Right ventricle myocardium superior (tissue), 1 donor: ENCODE data around the gene S100A4. TPM values are rescaled to one million over a fixed set of nuclear protein-coding genes. Genes with fewer than 3 reads are reported as not detected.
"Not testable (repeated sequence)": the region's sequence is repeated elsewhere in the genome, so short reads cannot be mapped to it uniquely, and the experiment has no call there.

Experiments used
- ATAC-seq: fragments of 200-7000 bp; cut with Tn5 transposase; one replicate; pipeline ENCODE4 v1.9.1; 2020; ENCODE audit warnings: mild to moderate bottlenecking; ENCODE audit not compliant: poor library complexity
- DNase-seq: peaks from one replicate; pipeline ENCODE4 v3.0.0-alpha.2; 2020
- intact Hi-C: fragments of 100-400 bp; cut with DNase I; formaldehyde crosslinking; loops from one replicate; pipeline ENCODE4 v1.11.2; 2022
- long read RNA-seq: library from polyadenylated mRNA; unstranded; transcript quantifications from one replicate; pipeline ENCODE4 v2.0.0, GENCODE V29; 2021
- total RNA-seq: library from RNA; stranded (reverse); fragmentation: NEBNext Ultra II Directional; extraction: Animal tissue kit (Norgen Biotek cat#: 25700); gene quantifications from one replicate; pipeline ENCODE4 v1.2.1, GENCODE V29; 2021
- donor health status: DM: no; HTN: yes; CAD: no; lungs with severe emphysema.

Gene S100A4
- total RNA-seq: 130 TPM
- long read RNA-seq, transcript S100A4-204 (3 exons, 600 nt): major isoform, 18 of 24 reads
- long read RNA-seq, partial matches to known transcripts: 1 of 24 reads
- long read RNA-seq, other reads (novel, unspliced or antisense): 1 of 24 reads

GRCh38 chr1:153545067-153546055 lies at the start of gene S100A4:
Gene S100A4, minus strand, starts transcription at chr1:153545806. Its CDS starts 1,012 bp downstream, at chr1:153544794.
- peak; percentile 88 for ATAC-seq
- peak; percentile 95 for DNase-seq
- intact Hi-C loops: no loop called here

GRCh38 chr1:153592748-153593147 lies 47.1 kb upstream of the S100A4 start:
- DNase-seq: no peak
- intact Hi-C loops: no loop called here
- ATAC-seq: no peak

GRCh38 chr1:153588482-153588881 lies 42.9 kb upstream of the S100A4 start:
- ATAC-seq (no peak), DNase-seq (no peak)
- intact Hi-C loops: no loop called here

GRCh38 chr1:153588033-153588432 lies 42.4 kb upstream of the S100A4 start:
- DNase-seq, intact Hi-C loops, ATAC-seq: not testable (repeated sequence)

GRCh38 chr1:153587314-153587713 lies 41.7 kb upstream of the S100A4 start:
- ATAC-seq (peak; percentile 74), DNase-seq (no peak)
- intact Hi-C loops: no loop called here

- ATAC-seq: no peak
- no peak for DNase-seq
Observed at GRCh38 chr1:153586347-153586746, 40.7 kb upstream of the S100A4 start.

GRCh38 chr1:153585006-153585405 lies 39.4 kb upstream of the S100A4 start:
- intact Hi-C loops: no loop called here
- ATAC-seq: no peak

More at GRCh38 chr1:153586347-153586746, 40.7 kb upstream of the S100A4 start:
- intact Hi-C loops: no loop called here

GRCh38 chr1:153583976-153584375 lies 38.4 kb upstream of the S100A4 start:
- intact Hi-C loops: no loop called here
- DNase-seq (no peak), ATAC-seq (no peak)

More at GRCh38 chr1:153585006-153585405, 39.4 kb upstream of the S100A4 start:
- no peak for DNase-seq

- DNase-seq, intact Hi-C loops: not testable (repeated sequence)
Observed at GRCh38 chr1:153583514-153583913, 37.9 kb upstream of the S100A4 start.

GRCh38 chr1:153582836-153583235 lies 37.2 kb upstream of the S100A4 start:
- intact Hi-C loops, DNase-seq, ATAC-seq: not testable (repeated sequence)

More at GRCh38 chr1:153583514-153583913, 37.9 kb upstream of the S100A4 start:
- ATAC-seq: not testable (repeated sequence)

GRCh38 chr1:153578936-153579335 lies 33.3 kb upstream of the S100A4 start:
- ATAC-seq (no peak), DNase-seq (no peak)
- intact Hi-C loops: loop anchor here (10.0 kb wide), 1 partner anchor 86 kb away; no protein-coding TSS in a partner anchor

GRCh38 chr1:153578490-153578889 lies 32.9 kb upstream of the S100A4 start:
- DNase-seq (no peak), ATAC-seq (no peak)
- intact Hi-C loops: loop anchor here (10.0 kb wide), 1 partner anchor 86 kb away; no protein-coding TSS in a partner anchor

GRCh38 chr1:153577624-153578051 lies 32.0 kb upstream of the S100A4 start:
- DNase-seq: peak; percentile 59
- intact Hi-C loops: loop anchor here (10.0 kb wide), 1 partner anchor 87 kb away; no protein-coding TSS in a partner anchor
- peak; percentile 65 for ATAC-seq

- no peak for DNase-seq
- no peak for ATAC-seq
- intact Hi-C loops: loop anchor here (10.0 kb wide), 1 partner anchor 88 kb away; no protein-coding TSS in a partner anchor
Observed at GRCh38 chr1:153577138-153577537, 31.5 kb upstream of the S100A4 start.

GRCh38 chr1:153575497-153575896 lies 29.9 kb upstream of the S100A4 start:
- intact Hi-C loops: loop anchor here (10.0 kb wide), 1 partner anchor 89 kb away; no protein-coding TSS in a partner anchor
- DNase-seq, ATAC-seq: not testable (repeated sequence)

GRCh38 chr1:153575081-153575491 lies 29.5 kb upstream of the S100A4 start:
- ATAC-seq, DNase-seq: not testable (repeated sequence)
- intact Hi-C loops: loop anchor here (10.0 kb wide), 1 partner anchor 90 kb away; no protein-coding TSS in a partner anchor

- intact Hi-C loops: loop anchor here (10.0 kb wide), 1 partner anchor 91 kb away; no protein-coding TSS in a partner anchor
- ATAC-seq (no peak), DNase-seq (no peak)
Observed at GRCh38 chr1:153573351-153573750, 27.7 kb upstream of the S100A4 start.

GRCh38 chr1:153572569-153573015 lies 27.0 kb upstream of the S100A4 start:
- ATAC-seq (peak; percentile 89), DNase-seq (peak; percentile 88)
- intact Hi-C loops: loop anchor here (10.0 kb wide), 1 partner anchor 92 kb away; no protein-coding TSS in a partner anchor

- DNase-seq: no peak
- intact Hi-C loops: loop anchor here (10.0 kb wide), 1 partner anchor 93 kb away; no protein-coding TSS in a partner anchor
- ATAC-seq: no peak
Observed at GRCh38 chr1:153571706-153572105, 26.1 kb upstream of the S100A4 start.
